HepG2 (cell line): ENCODE measurements around the gene FAM174C. TPM values are rescaled to one million over a fixed set of nuclear protein-coding genes. Genes with fewer than 3 reads are reported as not detected.

Source experiments
- PTBP1 ChIP-seq: fragments of 200-400 bp; formaldehyde crosslinking; IDR thresholded peaks from 2 replicates; pipeline ENCODE4 v1.6.1; 2018; ENCODE audit warnings: low read length, low read depth; ENCODE audit not compliant: poor library complexity, severe bottlenecking
- SALL1 ChIP-seq: sonication (generic); formaldehyde crosslinking; IDR thresholded peaks from 2 replicates; pipeline ENCODE4 v1.8.0; 2022; ENCODE audit warnings: mild to moderate bottlenecking, missing genetic modification reagents
- ZBTB20 ChIP-seq: sonication (generic); formaldehyde crosslinking; IDR thresholded peaks from 2 replicates; pipeline ENCODE4 v1.8.1; 2023; ENCODE audit warnings: missing genetic modification reagents, low read depth, mild to moderate bottlenecking, borderline replicate concordance
- ZNF263 ChIP-seq: sonication (generic); formaldehyde crosslinking; IDR thresholded peaks from 2 replicates; pipeline ENCODE4 v1.4.0; 2020; ENCODE audit warnings: missing genetic modification reagents
- ZNF761 ChIP-seq: sonication (generic); formaldehyde crosslinking; conservative IDR thresholded peaks from 2 replicates; pipeline ENCODE4 v1.4.0; 2020; ENCODE audit warnings: mild to moderate bottlenecking, missing genetic modification reagents
- ZNF879 ChIP-seq: sonication (generic); formaldehyde crosslinking; IDR thresholded peaks from 2 replicates; pipeline ENCODE4 v1.8.1; 2023; ENCODE audit warnings: missing genetic modification reagents
- polyA plus RNA-seq, 8 experiments: library from polyadenylated mRNA; depleted of rRNA in 3 of 8; stranded (reverse) in 7 of 8; unstranded in 1 of 8; fragments of >200 nt; fragmentation: Illumina TruSeq in 4 of 8; extraction: Trizol in 4 of 8; gene quantifications; 2 replicates each; pipeline versions ENCODE4 v1.2.1 to v1.2.3, GENCODE V29; 2011 to 2016; ENCODE audit warnings: low read depth in 4 of 8, missing spikeins in 1 of 8, mixed read lengths in 1 of 8; ENCODE audit not compliant: insufficient read depth in 1 of 8
- total RNA-seq, 5 experiments: library from RNA; depleted of rRNA; stranded (reverse); fragments of >200 nt; fragmentation: Illumina TruSeq; extraction: Trizol; gene quantifications; 2 replicates each; pipeline ENCODE4 v1.2.3, GENCODE V29; 2016; ENCODE audit warnings: low read depth in 1 of 5
- TF ChIP-seq, protein P1 (sequence below): sonication (generic); formaldehyde crosslinking; IDR thresholded peaks from 2 replicates; pipeline ENCODE4 v1.4.0; 2020; ENCODE audit warnings: missing genetic modification reagents, borderline replicate concordance
- TF ChIP-seq, protein P2 (sequence below): sonication (generic); formaldehyde crosslinking; IDR thresholded peaks from 2 replicates; pipeline ENCODE4 v1.4.0; 2020; ENCODE audit warnings: mild to moderate bottlenecking, missing genetic modification reagents
- TF ChIP-seq, protein P3 (sequence below): sonication (generic); formaldehyde crosslinking; IDR thresholded peaks from 2 replicates; pipeline ENCODE4 v1.5.1; 2020; ENCODE audit warnings: missing genetic modification reagents, mild to moderate bottlenecking, borderline replicate concordance
- TF ChIP-seq, protein P4 (sequence below), 2 experiments: sonication (generic) in 1 of 2; formaldehyde crosslinking in 1 of 2; IDR thresholded peaks; 2 replicates each; pipeline versions ENCODE4 v1.4.0 to v1.6.1; 2018 to 2020; ENCODE audit warnings: missing genetic modification reagents in 2 of 2, borderline replicate concordance in 1 of 2, low read depth in 1 of 2, mild to moderate bottlenecking in 1 of 2, missing biosample characterization in 1 of 2

FAM174C gene
- total and polyA plus RNA-seq, 2 of the 13 experiments (the other 11 are each of a cell fraction or from before 2014, with no cell fraction given): 19.5 to 31.3 TPM

GRCh38 chr19:1284293-1284978 is 9.1 kb downstream of the FAM174C start (continued):
- TF ChIP-seq, protein P1, sequence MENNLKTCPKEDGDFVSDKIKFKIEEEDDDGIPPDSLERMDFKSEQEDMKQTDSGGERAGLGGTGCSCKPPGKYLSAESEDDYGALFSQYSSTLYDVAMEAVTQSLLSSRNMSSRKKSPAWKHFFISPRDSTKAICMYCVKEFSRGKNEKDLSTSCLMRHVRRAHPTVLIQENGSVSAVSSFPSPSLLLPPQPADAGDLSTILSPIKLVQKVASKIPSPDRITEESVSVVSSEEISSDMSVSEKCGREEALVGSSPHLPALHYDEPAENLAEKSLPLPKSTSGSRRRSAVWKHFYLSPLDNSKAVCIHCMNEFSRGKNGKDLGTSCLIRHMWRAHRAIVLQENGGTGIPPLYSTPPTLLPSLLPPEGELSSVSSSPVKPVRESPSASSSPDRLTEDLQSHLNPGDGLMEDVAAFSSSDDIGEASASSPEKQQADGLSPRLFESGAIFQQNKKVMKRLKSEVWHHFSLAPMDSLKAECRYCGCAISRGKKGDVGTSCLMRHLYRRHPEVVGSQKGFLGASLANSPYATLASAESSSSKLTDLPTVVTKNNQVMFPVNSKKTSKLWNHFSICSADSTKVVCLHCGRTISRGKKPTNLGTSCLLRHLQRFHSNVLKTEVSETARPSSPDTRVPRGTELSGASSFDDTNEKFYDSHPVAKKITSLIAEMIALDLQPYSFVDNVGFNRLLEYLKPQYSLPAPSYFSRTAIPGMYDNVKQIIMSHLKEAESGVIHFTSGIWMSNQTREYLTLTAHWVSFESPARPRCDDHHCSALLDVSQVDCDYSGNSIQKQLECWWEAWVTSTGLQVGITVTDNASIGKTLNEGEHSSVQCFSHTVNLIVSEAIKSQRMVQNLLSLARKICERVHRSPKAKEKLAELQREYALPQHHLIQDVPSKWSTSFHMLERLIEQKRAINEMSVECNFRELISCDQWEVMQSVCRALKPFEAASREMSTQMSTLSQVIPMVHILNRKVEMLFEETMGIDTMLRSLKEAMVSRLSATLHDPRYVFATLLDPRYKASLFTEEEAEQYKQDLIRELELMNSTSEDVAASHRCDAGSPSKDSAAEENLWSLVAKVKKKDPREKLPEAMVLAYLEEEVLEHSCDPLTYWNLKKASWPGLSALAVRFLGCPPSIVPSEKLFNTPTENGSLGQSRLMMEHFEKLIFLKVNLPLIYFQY (CRISPR knock-in tag): 0 out of 2 replicates have a peak, but pooled peaks have one; percentile 39
- TF ChIP-seq, protein P2, sequence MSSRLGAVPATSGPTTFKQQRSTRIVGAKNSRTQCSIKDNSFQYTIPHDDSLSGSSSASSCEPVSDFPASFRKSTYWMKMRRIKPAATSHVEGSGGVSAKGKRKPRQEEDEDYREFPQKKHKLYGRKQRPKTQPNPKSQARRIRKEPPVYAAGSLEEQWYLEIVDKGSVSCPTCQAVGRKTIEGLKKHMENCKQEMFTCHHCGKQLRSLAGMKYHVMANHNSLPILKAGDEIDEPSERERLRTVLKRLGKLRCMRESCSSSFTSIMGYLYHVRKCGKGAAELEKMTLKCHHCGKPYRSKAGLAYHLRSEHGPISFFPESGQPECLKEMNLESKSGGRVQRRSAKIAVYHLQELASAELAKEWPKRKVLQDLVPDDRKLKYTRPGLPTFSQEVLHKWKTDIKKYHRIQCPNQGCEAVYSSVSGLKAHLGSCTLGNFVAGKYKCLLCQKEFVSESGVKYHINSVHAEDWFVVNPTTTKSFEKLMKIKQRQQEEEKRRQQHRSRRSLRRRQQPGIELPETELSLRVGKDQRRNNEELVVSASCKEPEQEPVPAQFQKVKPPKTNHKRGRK (CRISPR knock-in tag): no peak
- 0 out of 2 replicates have a peak, but pooled peaks have one; percentile 61 for TF ChIP-seq ZNF761
- no peak for TF ChIP-seq ZNF879 (CRISPR knock-in tag)
- TF ChIP-seq ZBTB20: no peak
- TF ChIP-seq, protein P3, sequence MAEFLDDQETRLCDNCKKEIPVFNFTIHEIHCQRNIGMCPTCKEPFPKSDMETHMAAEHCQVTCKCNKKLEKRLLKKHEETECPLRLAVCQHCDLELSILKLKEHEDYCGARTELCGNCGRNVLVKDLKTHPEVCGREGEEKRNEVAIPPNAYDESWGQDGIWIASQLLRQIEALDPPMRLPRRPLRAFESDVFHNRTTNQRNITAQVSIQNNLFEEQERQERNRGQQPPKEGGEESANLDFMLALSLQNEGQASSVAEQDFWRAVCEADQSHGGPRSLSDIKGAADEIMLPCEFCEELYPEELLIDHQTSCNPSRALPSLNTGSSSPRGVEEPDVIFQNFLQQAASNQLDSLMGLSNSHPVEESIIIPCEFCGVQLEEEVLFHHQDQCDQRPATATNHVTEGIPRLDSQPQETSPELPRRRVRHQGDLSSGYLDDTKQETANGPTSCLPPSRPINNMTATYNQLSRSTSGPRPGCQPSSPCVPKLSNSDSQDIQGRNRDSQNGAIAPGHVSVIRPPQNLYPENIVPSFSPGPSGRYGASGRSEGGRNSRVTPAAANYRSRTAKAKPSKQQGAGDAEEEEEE (CRISPR knock-in tag): no peak
- TF ChIP-seq ZNF263 (CRISPR knock-in tag): peak; percentile 47
- TF ChIP-seq, protein P4, sequence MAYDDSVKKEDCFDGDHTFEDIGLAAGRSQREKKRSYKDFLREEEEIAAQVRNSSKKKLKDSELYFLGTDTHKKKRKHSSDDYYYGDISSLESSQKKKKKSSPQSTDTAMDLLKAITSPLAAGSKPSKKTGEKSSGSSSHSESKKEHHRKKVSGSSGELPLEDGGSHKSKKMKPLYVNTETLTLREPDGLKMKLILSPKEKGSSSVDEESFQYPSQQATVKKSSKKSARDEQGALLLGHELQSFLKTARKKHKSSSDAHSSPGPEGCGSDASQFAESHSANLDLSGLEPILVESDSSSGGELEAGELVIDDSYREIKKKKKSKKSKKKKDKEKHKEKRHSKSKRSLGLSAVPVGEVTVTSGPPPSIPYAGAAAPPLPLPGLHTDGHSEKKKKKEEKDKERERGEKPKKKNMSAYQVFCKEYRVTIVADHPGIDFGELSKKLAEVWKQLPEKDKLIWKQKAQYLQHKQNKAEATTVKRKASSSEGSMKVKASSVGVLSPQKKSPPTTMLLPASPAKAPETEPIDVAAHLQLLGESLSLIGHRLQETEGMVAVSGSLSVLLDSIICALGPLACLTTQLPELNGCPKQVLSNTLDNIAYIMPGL (CRISPR knock-in tag; IDR thresholded peaks at IDR 0.05; ENCODE audit: borderline replicate concordance in 1 of 2, low read depth in 1 of 2): peak in 1 of 2 experiments; percentile 12; a peak in 1 of 4 replicates
- TF ChIP-seq PTBP1: no peak
- TF ChIP-seq SALL1 (CRISPR knock-in tag): peak; percentile 21
